Mesenchymal stem cell (in vitro differentiated cells and primary cell): ENCODE results near the gene SAMD13.

Experiments used
- DNase-seq: peaks from one replicate; pipeline ENCODE4 v3.0.0-alpha.2; 2013
- H2AFZ ChIP-seq: one replicate; pipeline ENCODE4 v1.6.1; 2013; ENCODE audit warnings: low read depth, mild to moderate bottlenecking, control low read depth, inconsistent platforms, low read length, moderate library complexity
- H2AK5ac ChIP-seq: 2 replicates; pipeline ENCODE4 v1.6.1; 2013; ENCODE audit warnings: low read length, moderate library complexity, mild to moderate bottlenecking, inconsistent platforms; ENCODE audit not compliant: severe bottlenecking
- H2BK120ac ChIP-seq: one replicate; pipeline ENCODE4 v1.6.1; 2013; ENCODE audit warnings: low read depth, mild to moderate bottlenecking, inconsistent platforms, low read length, moderate library complexity
- H2BK12ac ChIP-seq, 2 experiments: one replicate each; pipeline ENCODE4 v1.6.1; 2013; ENCODE audit warnings: inconsistent platforms in 2 of 2, low read length in 2 of 2, mild to moderate bottlenecking in 2 of 2, moderate library complexity in 2 of 2, control low read depth in 1 of 2
- H2BK15ac ChIP-seq: one replicate; pipeline ENCODE4 v1.6.1; 2013; ENCODE audit warnings: mild to moderate bottlenecking, low read depth, inconsistent platforms; ENCODE audit not compliant: poor library complexity, severe bottlenecking
- H2BK5ac ChIP-seq: 2 replicates; pipeline ENCODE4 v1.6.1; 2013; ENCODE audit warnings: low read depth, mild to moderate bottlenecking, low read length, control low read depth, inconsistent platforms; ENCODE audit not compliant: poor library complexity, severe bottlenecking
- H3K14ac ChIP-seq, 2 experiments: one replicate each; pipeline ENCODE4 v1.6.1; 2013; ENCODE audit warnings: inconsistent platforms in 2 of 2, low read length in 2 of 2, control low read depth in 1 of 2, mild to moderate bottlenecking in 1 of 2, moderate library complexity in 1 of 2
- H3K18ac ChIP-seq, 2 experiments: one replicate each; pipeline ENCODE4 v1.6.1; 2013; ENCODE audit warnings: inconsistent platforms in 2 of 2, low read length in 2 of 2, control low read depth in 1 of 2, low read depth in 1 of 2, mild to moderate bottlenecking in 1 of 2
- H3K23ac ChIP-seq, 2 experiments: one replicate each; pipeline ENCODE4 v1.6.1; 2013; ENCODE audit warnings: inconsistent platforms in 2 of 2, low read length in 2 of 2, mild to moderate bottlenecking in 2 of 2, moderate library complexity in 2 of 2, control low read depth in 1 of 2
- H3K27ac ChIP-seq: 2 replicates; pipeline ENCODE4 v1.5.1; 2013; ENCODE audit warnings: mild to moderate bottlenecking, moderate library complexity, low read length, control low read depth, inconsistent platforms; ENCODE audit not compliant: poor library complexity, severe bottlenecking
- H3K27me3 ChIP-seq, 2 experiments: 2 replicates each; pipeline versions ENCODE4 v1.6.1 to v1.7.0; 2013; ENCODE audit warnings: low read length in 2 of 2, mild to moderate bottlenecking in 2 of 2, moderate library complexity in 2 of 2, control low read depth in 1 of 2, inconsistent platforms in 1 of 2; ENCODE audit not compliant: control insufficient read depth in 1 of 2, insufficient read depth in 1 of 2
- H3K36me3 ChIP-seq, 2 experiments: 2 replicates each; pipeline versions ENCODE4 v1.6.1 to v1.7.0; 2013; ENCODE audit warnings: low read length in 2 of 2, control low read depth in 1 of 2, inconsistent platforms in 1 of 2, low read depth in 1 of 2, mild to moderate bottlenecking in 1 of 2; ENCODE audit not compliant: insufficient read depth in 2 of 2, control insufficient read depth in 1 of 2
- H3K4ac ChIP-seq, 2 experiments: one replicate each; pipeline ENCODE4 v1.6.1; 2013; ENCODE audit warnings: inconsistent platforms in 2 of 2, low read length in 2 of 2, mild to moderate bottlenecking in 2 of 2, moderate library complexity in 2 of 2, control low read depth in 1 of 2, low read depth in 1 of 2
- H3K4me1 ChIP-seq: 2 replicates; pipeline ENCODE4 v1.6.1; 2013; ENCODE audit warnings: low read depth, low read length, control low read depth; ENCODE audit not compliant: control insufficient read depth, insufficient read depth
- H3K4me2 ChIP-seq: 2 replicates; pipeline ENCODE4 v1.6.1; 2013; ENCODE audit warnings: low read length, mild to moderate bottlenecking, inconsistent platforms; ENCODE audit not compliant: poor library complexity, severe bottlenecking
- H3K4me3 ChIP-seq, 2 experiments: 2 replicates each; pipeline versions ENCODE4 v1.5.1 to v1.7.0; 2013; ENCODE audit warnings: low read length in 2 of 2, mild to moderate bottlenecking in 2 of 2, control low read depth in 1 of 2, low read depth in 1 of 2; ENCODE audit not compliant: insufficient read depth in 1 of 2
- H3K79me1 ChIP-seq: replicated peaks from 2 replicates; pipeline ENCODE4 v1.6.1; 2013; ENCODE audit warnings: mild to moderate bottlenecking, control low read depth, low read length, inconsistent platforms; ENCODE audit not compliant: poor library complexity, severe bottlenecking
- H3K9ac ChIP-seq: 2 replicates; pipeline ENCODE4 v1.7.0; 2013; ENCODE audit warnings: mild to moderate bottlenecking, low read length, moderate library complexity
- H3K9me3 ChIP-seq: 2 replicates; pipeline ENCODE4 v1.7.0; 2013; ENCODE audit warnings: mild to moderate bottlenecking, low read length; ENCODE audit not compliant: control insufficient read depth
- H4K8ac ChIP-seq: one replicate; pipeline ENCODE4 v1.6.1; 2013; ENCODE audit warnings: inconsistent platforms, mild to moderate bottlenecking, low read length, moderate library complexity
- H4K91ac ChIP-seq: one replicate; pipeline ENCODE4 v1.6.1; 2013; ENCODE audit warnings: mild to moderate bottlenecking, low read length, inconsistent platforms
- WGBS: methylation state at CpG from one replicate; pipeline ENCODE4 v1.1.7; 2013; ENCODE audit warnings: mixed read lengths; 5-methylcytosine and 5-hydroxymethylcytosine counted together

Gene SAMD13

GRCh38 chr1:84255582-84255981 is 45.9 kb upstream of the SAMD13 start:
- Histone ChIP-seq H3K79me1 (no peaks in the 10 kb centered on the region), H3K4me2 (no peak overlapping the region), H3K36me3 (no peaks in the 10 kb centered on the region), H3K14ac (no peak overlapping the region), H3K9me3 (peaks cover 7% of the 10 kb centered on the region), H3K4me3 (no peak overlapping the region), H3K18ac (no peak overlapping the region), H2AFZ (no peak overlapping the region), H3K23ac (no peak overlapping the region), H3K27ac (no peak overlapping the region), H2BK12ac (no peak overlapping the region), H2AK5ac (no peak overlapping the region), H2BK5ac (no peak overlapping the region), H4K8ac (no peak overlapping the region), H2BK120ac (no peak overlapping the region), H4K91ac (no peak overlapping the region), H3K9ac (no peak overlapping the region), H3K27me3 (peaks cover 0 to 10% of the 10 kb centered on the region in 2 experiments), H3K4ac (no peak overlapping the region), H3K4me1 (peaks cover 5% of the 10 kb centered on the region), H2BK15ac (no peak overlapping the region)
- DNase-seq = no peak

- Histone ChIP-seq H2BK120ac (no peak overlapping the region), H3K27me3 (peaks cover 0 to 10% of the 10 kb centered on the region in 2 experiments), H3K9ac (no peak overlapping the region), H3K18ac (peak overlapping the region in 1 of 2 experiments; percentile 28), H3K79me1 (no peaks in the 10 kb centered on the region), H3K36me3 (no peaks in the 10 kb centered on the region), H2BK5ac (no peak overlapping the region), H2BK12ac (no peak overlapping the region), H3K27ac (no peak overlapping the region), H2BK15ac (no peak overlapping the region), H3K4me2 (no peak overlapping the region), H2AFZ (no peak overlapping the region), H2AK5ac (no peak overlapping the region), H3K4ac (no peak overlapping the region), H3K23ac (no peak overlapping the region), H3K14ac (no peak overlapping the region), H3K9me3 (no peaks in the 10 kb centered on the region), H4K8ac (no peak overlapping the region), H4K91ac (no peak overlapping the region), H3K4me1 (peaks cover 4% of the 10 kb centered on the region), H3K4me3 (no peak overlapping the region)
- DNase-seq = no peak
- 79% methylated on average over 2 of the region's 2 CpGs for WGBS
Measured at GRCh38 chr1:84257617-84258016, 43.9 kb upstream of the SAMD13 start.

- H2BK12ac ChIP-seq = no peak overlapping the region
- no peak overlapping the region for H2AK5ac ChIP-seq
- no peak overlapping the region for H3K4me2 ChIP-seq
- no peaks in the 10 kb centered on the region for H3K4me1 ChIP-seq
- H3K23ac ChIP-seq = no peak overlapping the region
- no peak for DNase-seq
- no peak overlapping the region for H2BK15ac ChIP-seq
- no peak overlapping the region for H4K8ac ChIP-seq
- WGBS = 100% methylated on average over 1 of the region's 2 CpGs
- H3K14ac ChIP-seq = no peak overlapping the region
- H3K18ac ChIP-seq = no peak overlapping the region
- H3K27ac ChIP-seq = no peak overlapping the region
- no peaks in the 10 kb centered on the region for H3K36me3 ChIP-seq
- peaks cover 0 to 10% of the 10 kb centered on the region in 2 experiments for H3K27me3 ChIP-seq
- H2BK120ac ChIP-seq = no peak overlapping the region
- no peak overlapping the region for H2AFZ ChIP-seq
- H4K91ac ChIP-seq = no peak overlapping the region
- no peaks in the 10 kb centered on the region for H3K79me1 ChIP-seq
- no peak overlapping the region for H2BK5ac ChIP-seq
- H3K4me3 ChIP-seq = no peak overlapping the region
- no peak overlapping the region for H3K4ac ChIP-seq
- no peaks in the 10 kb centered on the region for H3K9me3 ChIP-seq
- no peak overlapping the region for H3K9ac ChIP-seq
Measured at GRCh38 chr1:84259376-84259775, 42.1 kb upstream of the SAMD13 start.

- Histone ChIP-seq H2BK5ac (no peak overlapping the region), H2BK120ac (no peak overlapping the region), H3K4me1 (no peaks in the 10 kb centered on the region), H3K36me3 (no peaks in the 10 kb centered on the region), H2AFZ (no peak overlapping the region), H3K18ac (no peak overlapping the region), H3K27me3 (peaks cover 0 to 10% of the 10 kb centered on the region in 2 experiments), H3K79me1 (no peaks in the 10 kb centered on the region), H3K14ac (no peak overlapping the region), H3K9me3 (no peaks in the 10 kb centered on the region), H3K9ac (no peak overlapping the region), H4K91ac (no peak overlapping the region), H3K23ac (no peak overlapping the region), H3K4ac (no peak overlapping the region), H2AK5ac (no peak overlapping the region), H3K27ac (no peak overlapping the region), H3K4me3 (no peak overlapping the region), H4K8ac (no peak overlapping the region), H2BK15ac (no peak overlapping the region), H2BK12ac (no peak overlapping the region), H3K4me2 (no peak overlapping the region)
- WGBS = 96% methylated on average over 2 of the region's 2 CpGs
- no peak for DNase-seq
Measured at GRCh38 chr1:84259989-84260388, 41.5 kb upstream of the SAMD13 start.
